Endodermal cell (in vitro differentiated cells): ENCODE results near the gene IL19. TPM values are rescaled to one million over a fixed set of nuclear protein-coding genes. Genes with fewer than 3 reads are reported as not detected.

Experiments used
- DNase-seq: peaks from one replicate; pipeline ENCODE4 v3.0.0-alpha.2; 2017
- H3K27ac ChIP-seq: 2 replicates; pipeline ENCODE4 v1.5.1; 2013; ENCODE audit warnings: mild to moderate bottlenecking, low read depth, low read length, moderate library complexity
- H3K27me3 ChIP-seq: 2 replicates; pipeline ENCODE4 v1.6.1; 2013; ENCODE audit warnings: mild to moderate bottlenecking, low read length, moderate library complexity; ENCODE audit not compliant: insufficient read depth, control insufficient read depth, poor library complexity, severe bottlenecking
- H3K36me3 ChIP-seq: 2 replicates; pipeline ENCODE4 v1.7.0; 2013; ENCODE audit warnings: mild to moderate bottlenecking, low read length, moderate library complexity; ENCODE audit not compliant: control insufficient read depth, insufficient read depth
- H3K4me1 ChIP-seq: one replicate; pipeline ENCODE4 v1.7.0; 2013; ENCODE audit warnings: low read length; ENCODE audit not compliant: control insufficient read depth, insufficient read depth
- H3K4me3 ChIP-seq: 2 replicates; pipeline ENCODE4 v1.5.1; 2013; ENCODE audit warnings: mild to moderate bottlenecking, low read length, moderate library complexity
- H3K9ac ChIP-seq: 2 replicates; pipeline ENCODE4 v1.6.1; 2013; ENCODE audit warnings: mild to moderate bottlenecking, low read length, moderate library complexity; ENCODE audit not compliant: poor library complexity, severe bottlenecking; ENCODE audit errors: extremely low read depth
- H3K9me3 ChIP-seq: 2 replicates; pipeline ENCODE4 v1.6.1; 2013; ENCODE audit warnings: mild to moderate bottlenecking, low read length, moderate library complexity; ENCODE audit not compliant: control insufficient read depth
- H3K27ac Mint-ChIP-seq: 2 replicates; pipeline ENCODE4 v1.8.0; 2020; ENCODE audit warnings: mixed read lengths
- H3K27me3 Mint-ChIP-seq: 2 replicates; pipeline ENCODE4 v1.8.0; 2021; ENCODE audit warnings: mild to moderate bottlenecking, mixed read lengths; ENCODE audit not compliant: insufficient read depth
- H3K36me3 Mint-ChIP-seq: 2 replicates; pipeline ENCODE4 v1.8.0; 2020; ENCODE audit warnings: low read depth, mixed read lengths
- H3K4me1 Mint-ChIP-seq: 2 replicates; pipeline ENCODE4 v1.8.0; 2020; ENCODE audit warnings: mixed read lengths
- H3K4me3 Mint-ChIP-seq: 2 replicates; pipeline ENCODE4 v1.8.0; 2020; ENCODE audit warnings: mild to moderate bottlenecking, moderate library complexity, mixed read lengths
- H3K9me3 Mint-ChIP-seq: 2 replicates; pipeline ENCODE4 v1.8.0; 2020; ENCODE audit warnings: mild to moderate bottlenecking, mixed read lengths
- CTCF ChIP-seq: fragments of 200-600 bp; sonication (generic); conservative IDR thresholded peaks from 2 replicates; pipeline ENCODE4 v1.5.0; 2021; ENCODE audit warnings: antibody characterized with exemption, mild to moderate bottlenecking
- WGBS, 2 experiments: methylation state at CpG; one replicate each; pipeline versions ENCODE4 v1.1.5 to v1.1.7; 2013; ENCODE audit warnings: missing lambda C conversion rate in 2 of 2, mixed read lengths in 1 of 2; ENCODE audit not compliant: insufficient coverage in 1 of 2, insufficient read length in 1 of 2; 5-methylcytosine and 5-hydroxymethylcytosine counted together
- total RNA-seq, 2 donors: library from RNA; stranded (reverse); fragmentation: NEBNext Ultra II Directional in 1 of 2; extraction: Animal tissue kit (Norgen Biotek cat#: 25700) in 1 of 2; gene quantifications; 2 replicates in 1 of 2; 3 replicates in 1 of 2; pipeline ENCODE4 v1.2.1, GENCODE V29; 2021

The IL19 gene
- total RNA-seq, 2 donors from 2014 or later: not detected

DNA sequence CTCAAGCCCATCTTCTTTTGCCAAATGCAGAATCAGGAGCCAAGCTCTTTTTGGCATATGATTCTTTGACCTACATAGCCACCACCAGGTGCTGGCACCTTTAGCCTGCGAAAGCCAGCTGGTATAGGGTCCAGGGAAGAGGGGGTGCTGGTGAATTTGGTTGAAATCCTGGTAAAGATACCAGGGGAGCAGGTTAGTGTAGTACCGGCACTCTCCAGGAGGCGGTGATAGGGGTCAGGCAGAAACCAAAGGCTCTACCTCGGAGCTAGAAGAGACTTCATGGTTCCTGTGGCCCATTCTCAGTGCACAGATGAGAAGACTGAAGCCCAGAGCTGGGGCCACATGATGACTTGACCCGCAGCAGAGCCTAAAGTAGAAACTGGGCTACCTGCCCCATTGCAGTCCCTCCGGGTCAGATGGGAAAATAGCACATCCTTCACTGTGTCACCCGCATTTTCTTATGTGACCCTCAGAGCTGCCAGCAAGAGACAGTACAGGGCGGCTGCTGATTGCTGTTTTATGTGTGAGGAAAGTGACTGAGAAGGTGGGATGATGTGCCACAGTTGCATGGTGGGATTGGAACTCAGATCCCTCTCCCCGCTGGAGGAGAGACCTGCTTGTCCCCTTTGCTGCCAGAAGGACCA is 36.0 kb upstream of the IL19 start:
- Mint-ChIP-seq H3K27ac (no peak overlapping the region), H3K4me3 (no peak overlapping the region), H3K4me1 (peaks cover 12% of the 10 kb centered on the region), H3K36me3 (peaks cover 34% of the 10 kb centered on the region), H3K9me3 (no peaks in the 10 kb centered on the region), H3K27me3 (no peaks in the 10 kb centered on the region)
- Histone ChIP-seq H3K27me3 (no peaks in the 10 kb centered on the region), H3K9ac (no peak overlapping the region), H3K4me3 (no peak overlapping the region), H3K4me1 (peaks cover 3% of the 10 kb centered on the region), H3K9me3 (no peaks in the 10 kb centered on the region), H3K27ac (no peak overlapping the region), H3K36me3 (peaks cover 37% of the 10 kb centered on the region)
- peak; percentile 85 for TF ChIP-seq CTCF
- DNase-seq: peak; percentile 93
- WGBS, 2 experiments: 76 to 81% methylated on average over 8 to 9 of the region's 9 CpGs

DNA sequence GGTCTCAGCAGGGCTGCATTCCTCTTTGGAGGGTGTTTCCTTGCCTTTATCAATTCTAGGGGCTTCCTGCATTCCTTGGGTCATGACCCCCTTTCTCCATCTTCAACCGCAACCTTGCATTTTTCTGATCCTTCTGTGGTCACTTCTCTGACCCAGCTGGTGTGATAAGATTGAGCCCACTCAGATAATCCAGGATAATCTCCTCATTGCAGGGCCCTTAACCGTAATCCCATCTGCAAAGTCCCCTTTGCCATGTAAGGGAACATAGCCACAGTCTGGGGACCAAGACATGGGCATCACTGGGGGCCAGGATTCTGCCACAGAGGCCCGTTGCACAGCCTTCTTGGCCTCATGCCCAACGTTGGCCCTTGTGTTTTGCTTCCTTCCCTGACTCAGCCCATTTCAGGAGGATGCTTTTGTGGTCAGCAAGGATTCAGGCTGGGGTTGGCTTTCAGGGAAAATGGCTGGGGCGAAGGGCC is 35.0 kb upstream of the IL19 start:
- H3K4me1 ChIP-seq: peaks cover 3% of the 10 kb centered on the region
- WGBS, 2 experiments: 68 to 73% methylated on average over 4 to 5 of the region's 5 CpGs
- Mint-ChIP-seq H3K27ac (no peak overlapping the region), H3K4me1 (peaks cover 12% of the 10 kb centered on the region), H3K27me3 (no peaks in the 10 kb centered on the region), H3K9me3 (no peaks in the 10 kb centered on the region), H3K36me3 (peaks cover 27% of the 10 kb centered on the region), H3K4me3 (no peak overlapping the region)
- H3K36me3 ChIP-seq: peaks cover 28% of the 10 kb centered on the region
- TF ChIP-seq CTCF: no peak
- no peak overlapping the region for H3K27ac ChIP-seq
- no peaks in the 10 kb centered on the region for H3K9me3 ChIP-seq
- no peak overlapping the region for H3K9ac ChIP-seq
- H3K4me3 ChIP-seq: no peak overlapping the region
- DNase-seq: no peak
- no peaks in the 10 kb centered on the region for H3K27me3 ChIP-seq

DNA sequence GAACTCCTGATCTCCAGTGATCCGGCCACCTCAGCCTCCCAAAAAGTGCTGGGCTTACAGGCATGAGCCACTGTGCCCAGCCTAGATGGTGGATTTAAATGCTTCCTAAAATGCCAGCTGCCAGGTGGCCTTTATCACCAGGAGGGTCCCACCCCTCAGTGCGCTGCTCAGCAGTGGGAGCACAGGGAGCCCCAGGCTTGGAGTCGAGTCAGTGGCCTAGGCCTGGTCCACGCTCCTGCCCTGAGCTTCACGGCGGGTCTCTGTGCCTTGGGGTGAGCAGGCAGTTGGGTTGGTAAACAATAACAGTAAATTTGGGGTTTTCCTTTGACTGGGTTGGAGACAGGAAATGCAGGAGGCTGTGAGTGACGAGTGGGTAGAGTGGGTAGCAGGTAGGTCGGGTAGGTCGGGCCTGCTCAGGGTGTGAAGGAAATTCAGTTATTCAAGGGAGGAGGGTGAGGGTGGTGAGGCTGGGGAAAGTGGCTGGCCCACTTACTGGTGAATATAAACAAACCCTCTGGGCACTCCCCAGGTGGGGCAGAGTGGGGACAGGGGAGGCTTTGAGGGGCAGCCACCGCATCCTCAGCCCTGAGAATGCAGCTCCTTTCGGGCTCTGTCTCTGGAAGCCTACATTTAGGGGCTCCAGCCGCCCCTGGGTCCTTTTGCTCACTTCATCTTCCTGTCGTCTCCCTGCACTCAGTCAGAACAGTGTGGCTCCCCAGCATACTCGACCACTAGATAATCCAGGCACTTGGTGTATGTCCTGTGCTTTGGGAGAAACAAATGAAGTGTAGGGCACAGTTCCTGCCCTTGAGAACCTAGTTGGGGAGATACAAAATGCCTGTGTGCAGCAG is 33.5 kb upstream of the IL19 start:
- peaks cover 3% of the 10 kb centered on the region for H3K4me1 ChIP-seq
- H3K27ac Mint-ChIP-seq: no peak overlapping the region
- peaks cover 12% of the 10 kb centered on the region for H3K4me1 Mint-ChIP-seq

More for the DNA sequence above, 33.5 kb upstream of the IL19 start:
- Histone ChIP-seq H3K4me3 (no peak overlapping the region), H3K27me3 (no peaks in the 10 kb centered on the region), H3K36me3 (peaks cover 13% of the 10 kb centered on the region), H3K27ac (no peak overlapping the region), H3K9me3 (no peaks in the 10 kb centered on the region), H3K9ac (no peak overlapping the region)
- no peak for TF ChIP-seq CTCF
- no peaks in the 10 kb centered on the region for H3K27me3 Mint-ChIP-seq
- no peak for DNase-seq
- 93 to 100% methylated on average over 6 to 14 of the region's 14 CpGs for WGBS, 2 experiments
- peaks cover 17% of the 10 kb centered on the region for H3K36me3 Mint-ChIP-seq
- no peaks in the 10 kb centered on the region for H3K9me3 Mint-ChIP-seq
- no peak overlapping the region for H3K4me3 Mint-ChIP-seq
